H1 (cell line): ENCODE results near the gene ATXN2L.
"Not testable (repeated sequence)": the region's sequence is repeated elsewhere in the genome, so short reads cannot be mapped to it uniquely, and the experiment has no call there.

Source experiments
- CBX8 ChIP-seq: fragments of 300-800, 300-1000 bp; sonication (generic); IDR thresholded peaks from 2 replicates; pipeline ENCODE4 v1.7.1; 2016; ENCODE audit warnings: low read depth, low read length, borderline replicate concordance
- CHD1 ChIP-seq: IDR thresholded peaks from 2 replicates; pipeline ENCODE4 v1.6.1; 2012; ENCODE audit warnings: low read depth, low read length, improper control_type of control experiment
- EGR1 ChIP-seq: IDR thresholded peaks from 2 replicates; pipeline ENCODE4 v1.6.1; 2011; ENCODE audit warnings: low read depth, low read length, borderline replicate concordance
- EZH2 ChIP-seq: fragments of 200-600 bp; sonication (generic); IDR thresholded peaks from 2 replicates; pipeline ENCODE4 v1.7.1; 2012; ENCODE audit warnings: low read depth, mild to moderate bottlenecking, moderate library complexity, low read length, inconsistent platforms; ENCODE audit not compliant: severe bottlenecking

- not testable (repeated sequence) for TF ChIP-seq EZH2, EGR1, CHD1, CBX8
Observed at GRCh38 chr16:28802235-28803019, 20.4 kb upstream of the ATXN2L start.
